Keratinocyte (primary cell): ENCODE measurements around the gene PCDH1. TPM values are rescaled to one million over a fixed set of nuclear protein-coding genes. Genes with fewer than 3 reads are reported as not detected.
A peak's percentile ranks its signal among the peaks of the same experiment; 100 is the strongest.

Experiments
- DNase-seq: peaks from one replicate; pipeline ENCODE4 v3.0.0-alpha.2; 2011; ENCODE audit warnings: low read depth, missing footprints, low spot score
- FAIRE-seq: peaks from 2 replicates; lab custom pipeline; 2011; peaks lifted over from hg19 to GRCh38; lab: Jason Lieb, UNC
- H2AFZ ChIP-seq: 2 replicates; pipeline ENCODE4 v1.6.0; 2012; ENCODE audit warnings: low read length, control low read depth, inconsistent platforms; ENCODE audit not compliant: control insufficient read depth
- H3K27ac ChIP-seq: 2 replicates; pipeline ENCODE4 v1.5.1; 2011; ENCODE audit warnings: low read length; ENCODE audit not compliant: control insufficient read depth, insufficient read depth
- H3K27me3 ChIP-seq: 3 replicates; pipeline ENCODE4 v1.6.0; 2011; ENCODE audit warnings: low read length; ENCODE audit not compliant: control insufficient read depth, insufficient read depth; ENCODE audit errors: extremely low read depth
- H3K36me3 ChIP-seq, 2 experiments: 2 replicates in 1 of 2; 3 replicates in 1 of 2; pipeline ENCODE4 v1.5.1; 2011; ENCODE audit warnings: low read length in 2 of 2, mild to moderate bottlenecking in 1 of 2; ENCODE audit not compliant: control insufficient read depth in 2 of 2, insufficient read depth in 2 of 2; ENCODE audit errors: extremely low read depth in 1 of 2
- H3K4me1 ChIP-seq: 3 replicates; pipeline ENCODE4 v1.5.1; 2011; ENCODE audit warnings: low read length; ENCODE audit not compliant: control insufficient read depth, insufficient read depth; ENCODE audit errors: extremely low read depth
- H3K4me2 ChIP-seq: 3 replicates; pipeline ENCODE4 v1.6.0; 2011; ENCODE audit warnings: low read depth, low read length; ENCODE audit not compliant: control insufficient read depth, insufficient read depth; ENCODE audit errors: extremely low read depth
- H3K4me3 ChIP-seq, 3 experiments: fragments of 200-600 bp in 1 of 3; sonication (generic) in 1 of 3; 2 replicates in 2 of 3; 3 replicates in 1 of 3; pipeline ENCODE4 v1.5.1; 2011 to 2016; ENCODE audit warnings: low read length in 3 of 3, mild to moderate bottlenecking in 3 of 3, control low read depth in 2 of 3, inconsistent platforms in 1 of 3, low read depth in 1 of 3, mixed read lengths in 1 of 3, mixed run types in 1 of 3, moderate library complexity in 1 of 3; ENCODE audit not compliant: control insufficient read depth in 2 of 3, insufficient read depth in 2 of 3; ENCODE audit errors: extremely low read depth in 1 of 3
- H3K79me2 ChIP-seq: 2 replicates; pipeline ENCODE4 v1.6.0; 2012; ENCODE audit warnings: low read length; ENCODE audit not compliant: control insufficient read depth, insufficient read depth
- H3K9ac ChIP-seq: 3 replicates; pipeline ENCODE4 v1.6.0; 2011; ENCODE audit warnings: low read length; ENCODE audit not compliant: control insufficient read depth, insufficient read depth; ENCODE audit errors: extremely low read depth
- H3K9me1 ChIP-seq: 3 replicates; pipeline ENCODE4 v1.6.0; 2011; ENCODE audit warnings: low read length; ENCODE audit not compliant: control insufficient read depth, insufficient read depth; ENCODE audit errors: extremely low read depth
- H3K9me3 ChIP-seq: 2 replicates; pipeline ENCODE4 v1.5.1; 2012; ENCODE audit warnings: low read depth, low read length; ENCODE audit not compliant: control insufficient read depth
- H4K20me1 ChIP-seq: 3 replicates; pipeline ENCODE4 v1.6.0; 2011; ENCODE audit warnings: low read length; ENCODE audit not compliant: control insufficient read depth, insufficient read depth; ENCODE audit errors: extremely low read depth
- EZH2 ChIP-seq: IDR thresholded peaks from one replicate; pipeline ENCODE4 v1.6.1; 2012; ENCODE audit warnings: inconsistent platforms, mild to moderate bottlenecking, low read length, moderate library complexity
- dilution Hi-C: fragments of 300-500 bp; cut with MboI; formaldehyde crosslinking; loops from one replicate; pipeline ENCODE4 v1.7.0; 2020; ENCODE audit warnings: low sequenced_read_pairs; ENCODE audit not compliant: extremely low pct_ligation_motif_present
- polyA plus RNA-seq, 5 experiments: library from polyadenylated mRNA; depleted of rRNA in 3 of 5; stranded (reverse) in 3 of 5; stranded (forward) in 1 of 5; unstranded in 1 of 5; fragments of >200 nt; gene quantifications; 1 replicate in 1 of 5; 2 replicates in 3 of 5; 3 replicates in 1 of 5; pipeline versions ENCODE4 v1.2.1 to v1.2.3, GENCODE V29; 2011 to 2012; ENCODE audit warnings: missing spikeins in 2 of 5, low read depth in 1 of 5, low replicate concordance in 1 of 5
- TF ChIP-seq, protein P1 (sequence below), 3 experiments: IDR thresholded peaks in 1 of 3; conservative IDR thresholded peaks in 1 of 3; optimal IDR thresholded peaks in 1 of 3; 2 replicates in 2 of 3; 3 replicates in 1 of 3; pipeline versions ENCODE3 to v1.5.1; 2011; ENCODE audit warnings: low read length in 3 of 3, mild to moderate bottlenecking in 3 of 3, moderate library complexity in 2 of 3, control low read depth in 1 of 3, inconsistent platforms in 1 of 3; ENCODE audit not compliant: insufficient read depth in 2 of 3; ENCODE audit errors: extremely low read depth in 1 of 3

Gene PCDH1
- polyA plus RNA-seq, 1 donor (not counting 4 experiments of a cell fraction or from before 2014, with no cell fraction given): 10.0 TPM

GRCh38 chr5:141910271-141910673 lies 32.1 kb upstream of the PCDH1 start:
- no peak overlapping the region for H3K27ac ChIP-seq
- no peaks in the 10 kb centered on the region for H3K79me2 ChIP-seq
- H3K4me2 ChIP-seq: no peak overlapping the region
- H3K9me1 ChIP-seq: no peaks in the 10 kb centered on the region
- H3K4me3 ChIP-seq: no peak overlapping the region
- no peaks in the 10 kb centered on the region for H3K36me3 ChIP-seq
- dilution Hi-C loops: no loop called here
- H2AFZ ChIP-seq: no peak overlapping the region
- H3K27me3 ChIP-seq: peaks cover 14% of the 10 kb centered on the region
- FAIRE-seq (peak; percentile 79), DNase-seq (no peak)
- no peak for TF ChIP-seq EZH2
- TF ChIP-seq, protein P1, sequence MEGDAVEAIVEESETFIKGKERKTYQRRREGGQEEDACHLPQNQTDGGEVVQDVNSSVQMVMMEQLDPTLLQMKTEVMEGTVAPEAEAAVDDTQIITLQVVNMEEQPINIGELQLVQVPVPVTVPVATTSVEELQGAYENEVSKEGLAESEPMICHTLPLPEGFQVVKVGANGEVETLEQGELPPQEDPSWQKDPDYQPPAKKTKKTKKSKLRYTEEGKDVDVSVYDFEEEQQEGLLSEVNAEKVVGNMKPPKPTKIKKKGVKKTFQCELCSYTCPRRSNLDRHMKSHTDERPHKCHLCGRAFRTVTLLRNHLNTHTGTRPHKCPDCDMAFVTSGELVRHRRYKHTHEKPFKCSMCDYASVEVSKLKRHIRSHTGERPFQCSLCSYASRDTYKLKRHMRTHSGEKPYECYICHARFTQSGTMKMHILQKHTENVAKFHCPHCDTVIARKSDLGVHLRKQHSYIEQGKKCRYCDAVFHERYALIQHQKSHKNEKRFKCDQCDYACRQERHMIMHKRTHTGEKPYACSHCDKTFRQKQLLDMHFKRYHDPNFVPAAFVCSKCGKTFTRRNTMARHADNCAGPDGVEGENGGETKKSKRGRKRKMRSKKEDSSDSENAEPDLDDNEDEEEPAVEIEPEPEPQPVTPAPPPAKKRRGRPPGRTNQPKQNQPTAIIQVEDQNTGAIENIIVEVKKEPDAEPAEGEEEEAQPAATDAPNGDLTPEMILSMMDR (optimal IDR thresholded peaks at IDR 0.05 in 1 of 3, IDR thresholded peaks at IDR 0.05 in 1 of 3, conservative IDR thresholded peaks at IDR 0.05 in 1 of 3; ENCODE audit: extremely low read depth in 1 of 3, insufficient read depth in 2 of 3, low read length in 3 of 3): no peak
- no peaks in the 10 kb centered on the region for H3K9me3 ChIP-seq
- H3K4me1 ChIP-seq: peaks cover 8% of the 10 kb centered on the region
- H3K9ac ChIP-seq: no peak overlapping the region
- H4K20me1 ChIP-seq: no peaks in the 10 kb centered on the region

DNA sequence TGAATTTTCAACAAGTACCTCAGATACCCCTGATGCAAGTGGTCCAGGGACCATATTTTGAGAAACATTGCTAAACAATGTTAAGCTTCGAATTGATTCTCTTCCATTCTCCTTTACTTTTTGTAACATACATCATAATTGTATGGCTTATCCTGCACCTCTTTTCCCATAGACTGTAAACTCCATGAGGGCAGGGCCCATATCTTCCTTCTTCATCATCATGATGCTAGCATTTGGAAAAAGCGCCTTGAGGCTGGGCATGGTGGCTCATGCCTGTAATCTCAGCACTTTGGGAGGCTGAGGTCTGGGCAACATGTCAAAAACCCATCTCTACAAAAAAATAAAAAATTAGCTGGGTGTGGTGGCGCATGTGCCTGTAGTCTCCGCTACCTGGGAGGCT lies 31.0 kb upstream of the PCDH1 start:
- Histone ChIP-seq H3K27ac (no peak overlapping the region), H3K36me3 (no peaks in the 10 kb centered on the region), H3K4me2 (no peak overlapping the region), H3K4me1 (peaks cover 8% of the 10 kb centered on the region), H2AFZ (no peak overlapping the region), H3K9ac (no peak overlapping the region), H3K4me3 (no peak overlapping the region), H3K9me3 (no peaks in the 10 kb centered on the region), H3K9me1 (no peaks in the 10 kb centered on the region), H4K20me1 (no peaks in the 10 kb centered on the region), H3K79me2 (no peaks in the 10 kb centered on the region), H3K27me3 (peaks cover 7% of the 10 kb centered on the region)
- TF ChIP-seq, protein P1 (optimal IDR thresholded peaks at IDR 0.05 in 1 of 3, IDR thresholded peaks at IDR 0.05 in 1 of 3, conservative IDR thresholded peaks at IDR 0.05 in 1 of 3; ENCODE audit: extremely low read depth in 1 of 3, insufficient read depth in 2 of 3, low read length in 3 of 3): no peak
- TF ChIP-seq EZH2: no peak
- dilution Hi-C loops: no loop called here
- FAIRE-seq (no peak), DNase-seq (no peak)
